Inflammatory macrophage treated with lipopolysaccharide for 4 hours (primary cell): ENCODE results near the gene ADM5.

Source experiments
- DNase-seq: peaks from one replicate; pipeline ENCODE4 v3.0.0-alpha.2; 2020

Gene ADM5

GRCh38 chr19:49658566-49659442 is 30.6 kb upstream of the ADM5 start:
- no peak for DNase-seq

- DNase-seq: no peak
Observed at GRCh38 chr19:49660338-49660961, 28.9 kb upstream of the ADM5 start.

- no peak for DNase-seq
Observed at GRCh38 chr19:49662011-49662410, 27.4 kb upstream of the ADM5 start.

GRCh38 chr19:49663224-49663623 is 26.2 kb upstream of the ADM5 start:
- DNase-seq: no peak

GRCh38 chr19:49664171-49665035 is 25.0 kb upstream of the ADM5 start:
- peak; percentile 72 for DNase-seq

GRCh38 chr19:49665036-49665350 is 24.4 kb upstream of the ADM5 start:
- DNase-seq: no peak

- DNase-seq: peak; percentile 98
Observed at GRCh38 chr19:49665351-49666119, 23.9 kb upstream of the ADM5 start, which contains the start of the genes BCL2L12 and IRF3. TSS of gene BCL2L12 (plus strand) at chr19:49665933. CDS start at chr19:49666693, 760 bp downstream. TSS of gene IRF3 (minus strand) at chr19:49665857. CDS start at chr19:49664838, 1,019 bp downstream.

DNA sequence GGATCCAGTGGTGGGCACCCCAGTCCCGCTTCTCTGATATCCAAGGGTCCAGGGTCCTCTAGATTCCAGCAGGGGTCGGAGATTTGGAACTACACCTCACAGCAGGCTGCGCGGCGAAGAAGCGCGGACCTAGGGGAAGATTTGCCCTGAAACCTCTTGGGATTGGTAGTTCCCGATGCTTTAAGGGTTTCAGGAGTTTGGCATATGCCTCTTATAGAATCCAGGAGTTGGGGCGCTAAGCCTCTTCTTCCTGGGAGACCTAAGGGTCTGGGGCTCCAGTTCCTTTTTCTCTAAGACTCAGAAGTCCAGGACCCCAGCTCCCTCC is 23.3 kb upstream of the ADM5 start:
- peak; percentile 7 for DNase-seq

- DNase-seq: no peak
Observed at GRCh38 chr19:49667473-49667872, 21.9 kb upstream of the ADM5 start.

DNA sequence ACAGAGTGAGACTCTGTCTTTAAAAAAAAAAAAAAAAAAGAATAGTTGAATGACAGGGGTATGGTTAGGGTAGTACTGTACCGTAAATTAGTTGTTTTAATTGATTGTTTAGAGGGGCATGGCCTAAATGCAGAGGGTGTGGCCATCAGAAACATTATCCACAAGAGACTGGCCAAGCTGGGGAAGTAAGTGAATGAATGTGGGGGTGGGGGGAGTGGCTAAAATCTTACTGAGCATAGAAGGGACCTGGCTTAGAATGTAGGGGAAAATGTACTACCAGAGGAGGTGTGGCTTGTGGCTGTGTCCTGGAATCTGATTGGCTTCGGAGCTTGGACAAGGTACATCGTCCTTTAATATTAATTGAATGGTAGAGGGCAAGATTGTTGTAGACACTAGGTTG is 19.9 kb upstream of the ADM5 start:
- peak; percentile 57 for DNase-seq

DNA sequence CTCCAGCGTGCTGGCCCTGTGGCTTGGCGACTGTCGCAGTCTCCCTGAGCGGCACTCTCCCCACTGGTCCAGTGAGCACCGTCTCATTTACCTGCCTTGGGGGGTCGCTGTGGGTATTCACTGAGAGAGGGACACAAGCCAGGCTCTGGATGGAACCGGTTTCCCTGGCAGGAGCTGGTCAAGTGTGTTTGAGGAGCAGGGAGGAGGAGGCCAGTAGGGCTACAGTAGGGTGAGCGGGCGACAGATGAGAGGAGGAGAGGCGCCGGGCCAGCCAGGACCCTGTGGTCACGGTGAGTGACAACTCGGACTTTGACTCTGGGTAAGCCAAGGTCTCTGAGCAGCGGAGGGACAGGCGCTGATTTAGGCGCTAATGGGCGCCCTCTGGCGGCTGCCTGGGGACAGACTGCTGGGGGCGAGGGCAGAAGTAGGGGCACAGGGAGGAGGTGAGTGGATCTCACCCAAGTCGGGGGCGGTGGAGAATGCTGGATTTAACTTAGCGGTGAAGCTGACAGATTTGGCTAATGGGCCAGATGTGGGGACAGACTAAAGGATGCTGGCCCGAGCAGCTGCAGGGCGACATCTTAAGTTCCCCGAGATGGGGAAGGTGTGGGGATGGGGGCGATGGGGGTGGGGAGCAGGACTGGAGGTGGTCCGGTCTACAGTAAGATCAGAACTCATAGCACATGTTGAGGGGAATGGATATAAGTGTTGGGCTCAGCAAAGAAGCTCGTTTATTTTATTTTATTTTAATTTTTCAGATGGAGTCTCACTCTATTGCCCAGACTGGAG is 17.1 kb upstream of the ADM5 start:
- DNase-seq: peak; percentile 74

GRCh38 chr19:49676136-49676783 is 13.1 kb upstream of the ADM5 start:
- peak; percentile 96 for DNase-seq

DNA sequence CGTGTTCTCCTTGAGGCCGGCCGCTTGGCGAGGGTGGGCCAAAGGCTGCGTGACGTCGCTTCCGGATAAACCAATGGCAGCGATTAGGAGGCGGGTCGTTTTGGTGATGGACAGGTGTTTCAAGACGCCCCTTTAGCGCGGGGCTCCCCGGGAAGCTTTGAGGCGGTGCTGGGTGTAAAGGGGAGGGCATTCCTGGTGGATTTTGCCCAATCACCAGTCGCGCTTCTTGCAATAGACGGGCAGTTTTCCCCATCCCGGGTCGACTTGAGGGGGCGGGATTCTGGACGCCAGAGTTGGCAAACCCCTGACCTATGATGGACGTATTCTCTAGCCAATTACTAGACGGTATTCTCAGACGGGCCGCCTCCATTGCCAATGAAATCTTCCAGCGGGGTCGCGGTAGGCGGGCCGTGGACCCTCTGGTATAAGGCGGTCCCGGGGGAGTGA is 12.6 kb upstream of the ADM5 start:
- DNase-seq: peak; percentile 100

GRCh38 chr19:49677231-49677900 is 12.0 kb upstream of the ADM5 start, which contains the start of gene PRMT1:
TSS of gene PRMT1 (plus strand) at chr19:49677271. CDS start at chr19:49677281, 10 bp downstream.
- DNase-seq: no peak

DNA sequence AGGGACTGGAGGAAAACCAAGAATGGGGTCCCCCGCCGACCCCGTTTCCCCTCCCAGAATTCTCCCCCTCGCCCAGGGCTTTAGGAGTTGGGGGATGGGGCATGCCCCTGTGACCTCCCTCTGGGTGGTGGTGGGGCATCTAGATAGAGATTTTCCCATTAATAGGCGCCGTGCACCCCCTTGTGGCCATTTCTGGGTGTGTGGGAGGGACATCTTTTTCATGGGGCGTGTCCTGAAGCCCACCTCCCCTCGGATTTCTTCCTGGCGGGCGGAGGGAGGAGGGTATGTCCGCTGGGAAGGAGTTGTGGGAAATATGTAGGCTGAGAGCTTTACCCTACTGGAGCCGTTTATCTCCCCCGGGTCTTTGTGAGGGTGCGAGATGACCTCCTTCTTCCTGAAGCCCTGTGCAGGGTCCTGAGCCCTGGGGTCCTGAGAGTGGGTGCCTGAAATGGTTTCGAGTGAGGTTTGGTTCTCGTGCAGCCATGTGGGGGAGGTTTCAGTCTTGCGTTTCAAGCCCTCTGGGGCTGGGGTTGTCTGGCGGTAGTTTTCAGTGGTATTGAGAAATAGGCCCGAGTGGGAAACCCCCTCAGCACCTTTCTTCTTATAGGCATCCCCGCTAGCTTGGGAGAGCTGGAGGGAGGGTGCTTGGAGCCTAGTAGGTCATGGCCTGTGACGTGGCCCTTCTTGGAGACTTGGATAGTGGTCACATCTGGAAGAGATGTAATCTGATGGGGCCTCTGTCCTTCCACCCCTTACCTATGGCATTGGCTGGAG is 11.3 kb upstream of the ADM5 start:
- DNase-seq: peak; percentile 73

DNA sequence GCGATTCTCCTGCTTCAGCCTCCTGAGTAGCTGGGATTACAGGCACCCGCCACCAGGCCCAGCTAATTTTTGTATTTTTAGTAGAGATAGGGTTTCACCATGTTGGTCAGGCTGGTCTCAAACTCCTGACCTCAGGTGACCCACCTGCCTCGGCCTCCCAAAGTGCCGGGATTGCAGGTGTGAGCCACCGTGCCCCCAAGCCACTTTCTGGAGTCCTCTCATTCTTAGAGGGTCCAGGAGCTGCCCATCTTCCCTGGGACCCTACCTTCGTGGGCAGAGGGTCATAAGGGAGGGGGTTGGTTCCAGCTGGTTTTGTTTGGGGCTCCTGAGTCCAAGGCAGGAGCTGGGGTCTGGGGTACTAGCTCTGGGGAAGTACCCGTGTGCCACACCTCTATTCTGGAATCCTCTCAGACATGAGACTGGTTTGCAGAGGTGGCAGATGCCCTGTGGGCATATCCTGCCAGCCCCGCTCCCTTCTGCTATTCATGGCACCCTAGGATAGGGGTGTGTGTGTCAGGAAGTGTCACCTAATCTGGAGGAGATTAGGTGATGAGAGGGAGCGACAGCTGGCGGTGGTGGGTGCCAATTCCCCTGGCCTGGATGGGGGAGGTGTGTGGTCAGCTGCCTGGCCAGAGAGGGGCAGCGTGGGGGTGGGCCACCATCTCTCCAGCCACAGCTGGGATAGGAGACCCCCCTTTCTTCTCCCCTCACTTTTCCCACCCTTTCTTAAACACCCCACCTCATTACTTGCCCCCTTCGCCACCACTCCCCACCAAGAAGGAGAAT is 10.2 kb upstream of the ADM5 start:
- no peak for DNase-seq

- DNase-seq: no peak
Observed at GRCh38 chr19:49679771-49680413, 9.5 kb upstream of the ADM5 start.
